ENCODE data around the gene SETBP1. TPM values are rescaled to one million over a fixed set of nuclear protein-coding genes. Genes with fewer than 3 reads are reported as not detected.
A peak's percentile ranks its signal among the peaks of the same experiment; 100 is the strongest.

Gene SETBP1
- total RNA-seq, 1 donor: 22.8 TPM

DNA sequence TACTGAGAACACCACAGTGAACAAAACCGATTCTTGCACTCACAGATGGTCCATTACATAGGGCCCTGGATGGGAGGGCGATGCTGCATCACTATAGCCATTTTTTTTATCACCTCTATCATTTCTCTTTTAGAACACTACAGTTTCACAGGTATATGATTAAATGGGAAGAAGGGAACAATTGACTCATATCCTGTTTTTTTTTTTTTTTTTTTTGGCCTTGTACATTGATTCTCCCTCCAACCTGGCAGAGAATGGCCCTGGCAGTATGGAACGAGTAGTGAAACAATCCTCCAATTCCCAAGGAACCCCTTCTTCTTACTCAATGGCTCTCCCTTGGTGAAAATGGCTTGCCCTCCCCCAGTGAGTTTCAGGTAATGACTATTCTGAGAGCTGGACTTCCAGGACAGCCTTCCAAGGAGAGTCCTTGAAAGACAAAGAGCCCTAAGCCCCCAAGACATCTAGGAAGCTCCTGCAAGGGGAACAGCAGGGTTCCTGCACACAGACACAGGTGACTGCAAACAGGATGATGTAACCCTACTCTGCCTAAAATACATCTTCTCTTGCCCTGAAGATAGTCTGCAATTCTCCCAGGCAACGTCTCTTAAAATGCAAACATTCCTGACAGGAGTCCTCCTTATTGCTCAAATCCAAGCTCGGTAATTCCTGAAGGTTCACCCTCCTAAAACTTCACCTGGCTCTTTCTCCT is 405.4 kb downstream of the SETBP1 start:
- H3K4me2 ChIP-seq (ENCODE audit: insufficient read depth, low read length): no peak overlapping the region
- TF ChIP-seq, protein P1, sequence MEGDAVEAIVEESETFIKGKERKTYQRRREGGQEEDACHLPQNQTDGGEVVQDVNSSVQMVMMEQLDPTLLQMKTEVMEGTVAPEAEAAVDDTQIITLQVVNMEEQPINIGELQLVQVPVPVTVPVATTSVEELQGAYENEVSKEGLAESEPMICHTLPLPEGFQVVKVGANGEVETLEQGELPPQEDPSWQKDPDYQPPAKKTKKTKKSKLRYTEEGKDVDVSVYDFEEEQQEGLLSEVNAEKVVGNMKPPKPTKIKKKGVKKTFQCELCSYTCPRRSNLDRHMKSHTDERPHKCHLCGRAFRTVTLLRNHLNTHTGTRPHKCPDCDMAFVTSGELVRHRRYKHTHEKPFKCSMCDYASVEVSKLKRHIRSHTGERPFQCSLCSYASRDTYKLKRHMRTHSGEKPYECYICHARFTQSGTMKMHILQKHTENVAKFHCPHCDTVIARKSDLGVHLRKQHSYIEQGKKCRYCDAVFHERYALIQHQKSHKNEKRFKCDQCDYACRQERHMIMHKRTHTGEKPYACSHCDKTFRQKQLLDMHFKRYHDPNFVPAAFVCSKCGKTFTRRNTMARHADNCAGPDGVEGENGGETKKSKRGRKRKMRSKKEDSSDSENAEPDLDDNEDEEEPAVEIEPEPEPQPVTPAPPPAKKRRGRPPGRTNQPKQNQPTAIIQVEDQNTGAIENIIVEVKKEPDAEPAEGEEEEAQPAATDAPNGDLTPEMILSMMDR (IDR thresholded peaks at IDR 0.05; ENCODE audit: extremely low read depth, low read depth, low read length): no peak
- no peaks in the 10 kb centered on the region for H4K20me1 ChIP-seq (ENCODE audit: insufficient read depth, low read length)
- H3K27ac ChIP-seq (ENCODE audit: low read depth, low read length): no peak overlapping the region
- no peak for DNase-seq (ENCODE audit: insufficient read length, low spot score, missing footprints)
- H3K27me3 ChIP-seq (ENCODE audit: insufficient read depth, low read length): no peaks in the 10 kb centered on the region
- no peaks in the 10 kb centered on the region for H3K79me2 ChIP-seq (ENCODE audit: insufficient read depth, low read length)
- H3K9me3 ChIP-seq (ENCODE audit: low read depth, low read length): no peaks in the 10 kb centered on the region
- H3K4me3 ChIP-seq (ENCODE audit: insufficient read depth, low read length): no peak overlapping the region
- no peak overlapping the region for H2AFZ ChIP-seq (ENCODE audit: low read length)
- H3K36me3 ChIP-seq (ENCODE audit: insufficient read depth, low read length): no peaks in the 10 kb centered on the region
- no peaks in the 10 kb centered on the region for H3K4me1 ChIP-seq (ENCODE audit: insufficient read depth, low read length)

GRCh38 chr18:45086777-45087176 is 406.1 kb downstream of the SETBP1 start:
- no peaks in the 10 kb centered on the region for H3K79me2 ChIP-seq (ENCODE audit: insufficient read depth, low read length)
- H3K4me1 ChIP-seq (ENCODE audit: insufficient read depth, low read length): no peaks in the 10 kb centered on the region
- no peak overlapping the region for H3K27ac ChIP-seq (ENCODE audit: low read depth, low read length)
- no peak for DNase-seq (ENCODE audit: insufficient read length, low spot score, missing footprints)
- no peaks in the 10 kb centered on the region for H3K36me3 ChIP-seq (ENCODE audit: insufficient read depth, low read length)
- H3K9me3 ChIP-seq (ENCODE audit: low read depth, low read length): no peaks in the 10 kb centered on the region
- TF ChIP-seq, protein P1 (IDR thresholded peaks at IDR 0.05; ENCODE audit: extremely low read depth, low read depth, low read length): no peak
- H4K20me1 ChIP-seq (ENCODE audit: insufficient read depth, low read length): no peaks in the 10 kb centered on the region
- H2AFZ ChIP-seq (ENCODE audit: low read length): no peak overlapping the region
- H3K4me3 ChIP-seq (ENCODE audit: insufficient read depth, low read length): no peak overlapping the region
- H3K4me2 ChIP-seq (ENCODE audit: insufficient read depth, low read length): no peak overlapping the region
- H3K27me3 ChIP-seq (ENCODE audit: insufficient read depth, low read length): no peaks in the 10 kb centered on the region

DNA sequence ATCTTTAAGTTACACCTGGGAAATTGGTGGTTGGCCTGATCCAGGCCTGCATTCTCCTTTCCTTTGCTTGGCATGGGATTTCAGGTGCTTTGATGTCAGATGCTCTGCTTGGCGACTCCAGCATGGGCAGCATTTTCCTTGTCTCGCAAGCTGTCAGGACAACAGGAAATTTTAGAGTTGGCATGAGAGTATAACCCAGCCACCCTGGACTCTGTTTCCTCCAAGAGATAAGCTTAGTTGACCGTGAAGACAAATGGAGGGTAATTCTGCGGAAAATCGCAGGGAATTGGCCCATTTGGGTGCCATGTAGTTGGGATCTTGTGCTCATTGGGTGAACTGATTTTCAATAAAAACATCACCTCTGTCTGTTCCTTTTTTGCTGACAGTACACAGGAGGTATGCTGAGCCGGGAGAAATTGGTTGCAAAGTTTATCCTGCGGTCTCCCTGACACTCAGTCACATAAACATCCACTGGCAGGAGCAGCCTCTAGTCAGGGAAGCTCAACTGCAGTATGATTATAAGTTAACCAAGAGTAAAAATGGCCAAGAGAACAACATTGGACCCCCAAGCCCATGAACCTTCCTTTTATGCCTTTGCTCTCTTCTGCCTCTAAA is 409.9 kb downstream of the SETBP1 start:
- H3K36me3 ChIP-seq (ENCODE audit: insufficient read depth, low read length): no peaks in the 10 kb centered on the region
- no peak for DNase-seq (ENCODE audit: insufficient read length, low spot score, missing footprints)
- H3K27ac ChIP-seq (ENCODE audit: low read depth, low read length): no peak overlapping the region
- no peaks in the 10 kb centered on the region for H3K4me1 ChIP-seq (ENCODE audit: insufficient read depth, low read length)
- no peaks in the 10 kb centered on the region for H4K20me1 ChIP-seq (ENCODE audit: insufficient read depth, low read length)
- H3K79me2 ChIP-seq (ENCODE audit: insufficient read depth, low read length): no peaks in the 10 kb centered on the region
- no peak overlapping the region for H3K4me2 ChIP-seq (ENCODE audit: insufficient read depth, low read length)
- H2AFZ ChIP-seq (ENCODE audit: low read length): no peak overlapping the region
- H3K4me3 ChIP-seq (ENCODE audit: insufficient read depth, low read length): no peak overlapping the region
- H3K27me3 ChIP-seq (ENCODE audit: insufficient read depth, low read length): no peaks in the 10 kb centered on the region
- TF ChIP-seq, protein P1 (IDR thresholded peaks at IDR 0.05; ENCODE audit: extremely low read depth, low read depth, low read length): no peak
- no peaks in the 10 kb centered on the region for H3K9me3 ChIP-seq (ENCODE audit: low read depth, low read length)

GRCh38 chr18:45100321-45101105 is 419.8 kb downstream of the SETBP1 start:
- Histone ChIP-seq H3K79me2 (ENCODE audit: insufficient read depth, low read length) (no peaks in the 10 kb centered on the region), H2AFZ (ENCODE audit: low read length) (no peak overlapping the region), H3K36me3 (ENCODE audit: insufficient read depth, low read length) (no peaks in the 10 kb centered on the region), H3K9me3 (ENCODE audit: low read depth, low read length) (no peaks in the 10 kb centered on the region), H3K4me1 (ENCODE audit: insufficient read depth, low read length) (no peaks in the 10 kb centered on the region), H3K27ac (ENCODE audit: low read depth, low read length) (no peak overlapping the region), H3K4me2 (ENCODE audit: insufficient read depth, low read length) (no peak overlapping the region), H3K4me3 (ENCODE audit: insufficient read depth, low read length) (no peak overlapping the region), H4K20me1 (ENCODE audit: insufficient read depth, low read length) (no peaks in the 10 kb centered on the region), H3K27me3 (ENCODE audit: insufficient read depth, low read length) (no peaks in the 10 kb centered on the region)
- DNase-seq (ENCODE audit: insufficient read length, low spot score, missing footprints): peak; percentile 27
- TF ChIP-seq, protein P1 (IDR thresholded peaks at IDR 0.05; ENCODE audit: extremely low read depth, low read depth, low read length): no peak

Data from osteoblast (primary cell).